Cerebellar cortex (tissue), 1 donor: Measurements from ENCODE around the gene GAS7.

Source experiments
- DNase-seq: peaks from one replicate; pipeline ENCODE4 v3.0.0-alpha.2; 2015; ENCODE audit warnings: low spot score

Gene GAS7

DNA sequence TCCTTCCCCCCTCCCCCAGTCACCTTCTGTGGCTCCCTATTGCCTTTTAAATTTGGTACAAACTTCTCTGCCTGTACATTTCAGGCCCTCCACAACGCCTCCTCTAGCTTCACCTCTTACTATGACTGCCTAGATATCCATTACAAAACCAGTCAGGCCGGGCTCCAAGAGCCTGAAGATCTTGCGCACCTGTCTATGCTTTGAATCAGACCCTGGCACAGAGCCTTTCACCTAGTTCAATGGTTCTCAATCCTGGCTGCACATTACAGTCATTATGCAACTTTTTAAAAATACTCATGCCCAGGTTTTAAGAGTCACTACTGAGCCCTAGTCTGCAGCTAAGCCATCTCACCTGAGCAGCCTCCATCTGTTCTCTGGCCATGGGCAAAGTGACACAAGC, 1.6 kb upstream of the GAS7 start:
- DNase-seq, result no peak

DNA sequence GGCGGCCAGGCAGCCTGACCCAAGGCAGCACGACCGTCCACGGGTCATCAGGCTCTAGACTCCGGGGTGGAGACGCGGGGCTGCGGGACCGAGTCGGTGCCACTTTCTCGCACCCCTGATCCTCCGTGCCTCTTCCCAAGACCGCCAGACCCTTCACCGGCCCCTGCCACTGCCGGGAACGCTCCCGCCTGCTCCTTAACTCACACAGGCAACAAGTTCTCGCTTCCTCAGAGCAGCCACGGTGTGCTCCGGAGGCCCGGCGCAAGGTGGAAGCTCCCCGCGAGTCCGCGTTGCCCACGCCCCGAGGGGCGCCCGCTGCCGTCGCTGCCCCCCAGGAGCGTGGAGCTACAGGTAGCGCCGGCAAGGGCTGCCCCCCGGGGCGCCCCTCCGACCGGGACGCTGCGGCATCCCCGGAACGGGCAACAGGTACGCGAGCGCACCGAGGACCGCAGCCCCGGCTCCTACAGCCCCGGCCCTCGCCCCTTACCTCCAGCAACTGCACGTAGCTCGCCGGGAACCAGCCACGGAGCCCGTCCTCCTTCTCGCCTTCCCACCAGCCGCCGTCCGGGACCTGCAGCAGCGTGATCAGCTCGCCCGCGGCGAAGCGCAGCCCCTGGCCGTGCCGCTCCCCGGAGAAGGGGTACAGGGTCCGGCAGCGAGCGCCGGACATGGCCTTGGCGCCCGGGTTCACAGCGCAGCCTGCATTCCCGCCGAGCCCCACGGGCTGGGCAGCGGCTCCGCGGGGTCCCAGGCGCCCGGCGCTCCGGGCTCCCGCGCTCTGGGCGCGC, 491 bp downstream of the GAS7 start:
- DNase-seq, result no peak

DNA sequence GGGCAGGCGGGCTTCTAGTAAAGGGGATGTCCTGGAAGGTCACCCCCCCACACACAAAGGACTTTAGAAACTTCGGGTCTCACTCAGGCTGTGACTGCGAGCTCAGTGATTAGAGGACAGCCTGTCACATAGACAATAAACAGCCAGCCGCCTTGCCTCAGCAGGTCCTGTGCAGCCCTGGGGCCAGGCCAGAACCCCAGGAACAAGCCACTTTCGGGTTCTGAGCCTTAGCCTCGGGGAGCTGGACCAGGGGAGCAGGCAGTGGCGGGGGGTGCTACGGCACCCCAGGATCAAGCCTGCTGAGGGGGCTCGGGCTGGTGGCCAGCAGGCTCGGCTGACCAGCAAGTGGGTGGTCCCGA, 1.1 kb downstream of the GAS7 start:
- DNase-seq, result no peak

DNA sequence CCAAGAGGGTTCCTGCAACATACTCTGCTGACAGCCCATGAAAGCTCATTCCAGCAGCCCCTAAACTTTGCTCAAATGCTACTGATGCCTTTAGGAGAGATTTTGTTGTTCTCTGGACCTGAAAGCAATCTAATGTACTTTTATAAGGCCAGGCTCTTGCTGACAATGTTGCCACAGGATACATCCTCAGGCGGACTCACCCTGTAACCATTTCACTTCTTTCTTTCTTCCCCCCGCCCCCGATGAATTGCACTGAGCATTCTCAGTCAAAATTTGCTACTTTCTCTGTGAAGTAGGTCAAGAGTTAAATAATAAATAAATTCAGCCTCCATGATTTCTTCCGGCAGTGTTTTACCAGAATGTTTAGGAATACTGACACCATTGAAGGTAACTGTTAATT, 1.5 kb downstream of the GAS7 start:
- no peak for DNase-seq

DNA sequence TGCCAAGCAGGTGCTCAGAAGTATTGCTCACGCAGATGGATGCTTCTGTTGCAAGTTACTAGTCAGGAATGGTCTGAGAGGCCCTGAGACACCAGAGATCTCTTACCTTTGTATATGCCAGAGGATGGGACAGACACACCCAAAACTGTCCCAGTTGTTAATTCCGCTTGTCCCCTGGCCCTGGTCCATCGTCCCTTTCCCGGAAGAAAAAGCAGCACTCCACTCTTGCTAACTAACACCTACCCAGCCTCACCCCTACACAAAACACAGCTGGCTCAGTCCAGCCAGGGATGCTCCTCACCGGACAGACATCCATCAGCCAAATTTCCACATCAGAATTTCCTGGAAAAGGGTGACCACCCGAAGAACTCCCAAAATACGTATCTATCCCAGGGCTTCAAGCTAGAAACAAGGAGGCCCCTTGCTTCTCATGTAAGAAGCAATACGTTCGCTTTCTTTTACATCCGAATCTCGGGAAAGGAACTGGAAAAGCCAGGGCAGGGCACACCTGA, 2.0 kb downstream of the GAS7 start:
- no peak for DNase-seq

DNA sequence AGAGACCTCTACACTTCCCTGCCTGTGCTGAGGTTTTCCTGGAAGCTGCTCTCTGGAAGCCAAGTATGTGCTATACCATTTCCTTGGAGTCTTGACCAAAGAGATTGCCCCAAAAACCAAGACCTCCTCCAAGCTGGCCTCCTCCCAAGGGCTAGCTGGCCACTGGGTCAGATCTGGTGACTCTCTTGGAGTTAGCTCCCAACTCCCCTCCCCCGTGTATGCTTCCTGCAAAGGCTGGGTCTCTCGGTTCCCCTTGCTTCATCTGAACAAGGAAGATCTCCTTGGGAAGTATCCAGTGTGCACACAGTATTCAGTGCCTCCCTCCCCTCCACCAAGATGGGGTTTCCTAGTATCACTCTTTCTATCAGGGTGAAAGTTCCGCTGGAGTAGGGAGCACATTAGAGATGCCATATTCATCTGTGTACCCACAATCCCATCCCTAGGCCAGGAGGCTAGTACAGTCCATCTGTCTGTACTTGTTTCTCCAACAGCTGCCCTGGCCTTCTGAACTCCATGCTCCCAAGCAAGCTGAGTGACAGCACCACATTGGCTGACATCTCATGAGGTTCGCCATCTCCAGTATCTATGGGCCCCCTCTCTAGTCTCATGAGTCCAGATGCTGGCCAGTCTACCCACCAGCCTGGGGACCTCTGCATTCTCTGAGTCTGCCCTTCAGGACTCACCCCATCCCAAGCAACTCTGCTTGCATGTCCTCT, 3.2 kb downstream of the GAS7 start:
- DNase-seq, result no peak

DNA sequence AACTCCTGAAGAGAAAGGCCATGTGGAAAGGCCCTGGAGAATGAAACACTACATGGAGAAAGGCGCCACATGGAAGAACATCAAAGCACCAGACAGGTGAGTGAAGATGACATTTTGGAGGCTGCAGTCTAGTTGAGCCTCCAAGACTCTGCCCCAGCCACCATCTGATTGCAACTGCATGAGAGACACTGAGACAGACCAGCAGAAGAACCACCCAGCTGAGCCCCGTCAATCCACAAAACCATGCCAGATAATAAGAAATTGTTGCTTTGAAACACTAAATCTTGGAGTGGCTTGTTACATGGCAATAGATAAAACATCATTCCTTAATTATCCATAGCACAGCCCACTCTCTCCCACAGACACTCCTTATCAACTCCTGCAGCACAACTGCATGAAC, 4.8 kb downstream of the GAS7 start:
- no peak for DNase-seq

DNA sequence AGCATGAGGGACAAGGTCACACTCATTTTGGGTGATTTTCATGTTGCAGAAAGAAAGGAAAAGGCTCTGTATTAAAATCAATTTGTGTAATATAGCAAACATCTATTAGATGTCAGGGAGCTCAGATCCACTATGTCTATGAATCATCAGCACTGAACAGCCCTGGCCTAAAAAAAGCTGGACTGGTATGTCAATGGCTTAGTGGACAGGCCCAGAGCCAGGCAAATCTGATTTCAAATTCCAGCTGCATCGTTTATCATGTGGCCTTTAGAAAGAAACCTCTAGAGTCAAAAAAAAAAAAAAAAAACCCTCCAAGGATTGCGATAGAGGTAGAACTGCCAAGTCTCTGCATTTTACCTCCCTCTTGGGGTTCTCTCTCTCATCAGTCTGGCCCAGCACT, 5.4 kb downstream of the GAS7 start:
- no peak for DNase-seq

DNA sequence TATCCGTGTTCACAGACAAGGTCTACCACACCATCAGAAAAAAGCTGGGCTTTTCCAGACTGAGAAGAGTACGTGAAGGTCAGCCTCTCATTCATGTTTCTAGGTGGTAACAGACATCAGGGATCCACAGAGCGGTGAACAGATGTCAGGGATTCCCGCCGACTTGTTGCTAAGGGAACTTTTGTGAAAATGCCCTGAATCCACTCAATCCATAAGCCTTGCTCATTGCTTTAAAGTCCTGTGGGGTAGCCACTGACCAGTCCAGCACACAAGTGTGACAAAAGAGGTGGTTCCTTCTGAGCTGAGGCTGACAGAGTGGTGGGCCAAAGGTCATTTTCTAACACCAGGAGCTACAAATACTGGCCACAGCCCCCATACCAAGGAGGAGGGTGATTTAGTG, 5.9 kb downstream of the GAS7 start:
- DNase-seq, result no peak

DNA sequence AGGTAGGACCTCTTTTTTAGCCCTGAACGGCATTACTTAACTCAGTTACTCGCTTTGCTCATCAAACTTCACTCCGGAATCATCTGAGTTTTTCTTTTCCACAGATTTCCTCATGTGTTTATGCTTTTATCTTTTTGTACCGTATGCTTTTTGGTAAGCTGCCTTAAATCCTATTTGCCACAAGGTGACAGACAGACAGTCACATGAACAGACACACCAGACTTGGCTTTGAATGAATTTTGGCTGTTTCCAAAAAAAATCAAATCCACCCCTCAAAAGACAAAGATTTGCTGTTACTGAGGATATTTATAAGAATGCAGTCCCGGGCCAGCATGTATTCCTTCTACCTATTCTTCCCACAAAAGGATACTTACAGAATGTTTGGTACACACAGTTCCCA, 10.9 kb downstream of the GAS7 start:
- no peak for DNase-seq

DNA sequence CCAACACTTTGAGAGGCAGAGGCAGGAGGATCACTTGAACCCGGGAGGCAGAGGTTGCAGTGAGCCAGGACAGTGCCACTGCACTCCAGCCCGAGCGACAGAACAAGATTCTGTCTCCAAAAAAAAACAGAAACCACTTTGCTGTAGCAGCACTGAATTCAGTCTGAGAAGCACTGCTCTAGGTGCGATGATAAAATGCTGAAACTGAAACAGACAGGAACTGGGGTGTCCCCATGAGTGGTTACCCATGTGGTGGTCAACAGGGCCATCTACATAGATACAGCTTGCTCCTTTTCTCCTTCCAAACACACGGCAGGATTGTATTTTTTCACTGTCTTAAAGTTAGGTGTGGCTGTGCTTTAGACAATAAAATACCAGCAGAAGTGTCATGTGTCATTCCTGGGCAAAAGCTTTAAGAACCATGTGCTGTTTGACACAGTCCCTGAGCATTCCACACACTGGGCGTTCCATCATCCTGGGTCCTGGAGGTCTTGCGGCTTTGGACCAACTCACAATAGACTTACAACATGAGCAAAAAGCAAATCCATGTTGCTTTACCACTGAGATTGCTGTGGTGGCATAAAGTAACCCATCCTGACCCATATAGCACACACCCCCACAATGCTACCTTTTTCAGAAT, 11.5 kb downstream of the GAS7 start:
- no peak for DNase-seq

DNA sequence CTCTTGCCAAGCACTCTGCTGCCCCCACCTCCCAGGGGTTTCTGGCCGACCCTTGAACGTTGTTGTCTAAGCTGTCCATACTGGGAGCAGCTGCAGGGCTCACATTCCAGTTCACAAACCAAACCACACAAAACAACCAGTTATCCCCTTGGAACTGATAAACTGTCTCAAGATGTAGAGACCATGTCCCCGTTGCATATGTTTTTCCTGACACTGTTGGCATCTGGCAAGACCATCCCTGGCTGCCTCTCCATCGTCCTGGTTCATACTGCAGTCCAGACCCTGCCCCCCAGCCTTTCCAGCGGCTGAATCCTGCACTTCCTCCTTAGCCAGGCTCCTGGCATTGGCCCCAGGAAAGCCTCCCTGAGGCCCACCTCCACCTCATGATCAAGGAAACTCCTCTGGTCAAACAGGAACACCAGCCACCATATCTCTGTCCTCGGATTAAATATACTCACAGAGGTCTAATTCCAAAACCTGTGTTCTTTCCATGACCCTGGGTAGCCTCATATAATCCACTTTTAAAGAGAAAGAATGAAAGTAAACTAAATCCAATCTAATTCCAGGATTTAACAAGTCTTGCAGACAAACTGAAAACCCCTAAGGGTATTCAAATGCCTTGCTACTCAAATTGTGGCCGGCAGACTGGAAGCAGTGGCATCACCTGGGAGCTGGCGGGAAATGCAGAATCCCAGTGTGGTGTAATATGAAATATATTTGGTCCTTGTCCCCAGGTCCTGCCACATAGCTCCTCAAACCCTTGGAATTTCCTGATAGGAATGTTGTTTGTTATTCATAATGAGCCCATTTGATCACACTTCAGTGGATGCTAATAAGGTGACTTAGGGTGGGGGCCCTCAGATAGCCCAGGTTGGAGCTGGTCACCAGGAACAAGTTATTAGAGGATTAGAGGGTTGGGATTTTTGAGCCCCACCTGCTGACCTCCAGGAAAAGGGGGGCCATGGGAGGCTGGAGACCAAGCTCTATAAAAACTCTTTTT, 14.2 kb downstream of the GAS7 start:
- no peak for DNase-seq

DNA sequence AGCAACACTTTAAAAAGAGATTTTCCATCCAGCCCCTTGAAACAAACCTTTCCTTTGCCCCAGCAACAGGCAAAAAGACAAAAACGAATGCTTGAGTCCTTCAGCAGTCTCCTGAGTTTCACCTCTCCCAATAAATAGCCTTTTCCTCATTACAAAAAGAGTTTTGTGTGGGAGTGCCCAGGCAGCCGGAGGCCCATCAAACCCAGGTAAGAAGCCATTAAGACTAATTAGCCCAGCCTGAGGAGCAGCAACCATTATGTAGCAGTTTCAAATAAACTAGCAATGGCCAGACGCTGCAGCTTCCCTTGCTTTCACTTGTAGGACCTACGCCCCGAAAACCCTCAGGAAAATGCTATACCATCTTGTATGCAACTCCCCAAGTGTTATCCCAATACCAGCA, 15.6 kb downstream of the GAS7 start:
- DNase-seq, result no peak

DNA sequence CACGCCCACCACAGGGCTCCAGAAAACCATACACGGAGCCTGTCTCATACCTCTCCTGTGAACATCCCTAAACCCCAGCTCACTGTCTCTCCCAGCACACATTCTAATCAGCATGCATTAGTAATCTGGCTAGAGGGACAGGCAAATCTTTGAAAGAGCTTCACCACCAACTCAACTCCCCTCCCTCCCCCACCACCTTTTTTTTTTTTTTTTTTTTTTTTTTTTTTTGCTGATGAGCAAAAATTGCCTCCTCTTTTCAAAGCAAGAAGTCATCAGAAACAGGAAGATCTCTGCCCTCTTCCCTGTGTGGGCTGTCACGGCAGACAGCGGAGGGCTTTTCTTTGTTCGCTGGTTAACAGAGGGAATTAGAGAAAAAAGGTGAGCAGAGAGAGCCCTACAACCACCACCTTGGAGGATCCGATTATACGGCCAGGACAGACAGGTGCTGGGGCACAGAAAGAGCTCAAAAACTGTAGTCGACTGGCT, 19.9 kb downstream of the GAS7 start:
- no peak for DNase-seq

DNA sequence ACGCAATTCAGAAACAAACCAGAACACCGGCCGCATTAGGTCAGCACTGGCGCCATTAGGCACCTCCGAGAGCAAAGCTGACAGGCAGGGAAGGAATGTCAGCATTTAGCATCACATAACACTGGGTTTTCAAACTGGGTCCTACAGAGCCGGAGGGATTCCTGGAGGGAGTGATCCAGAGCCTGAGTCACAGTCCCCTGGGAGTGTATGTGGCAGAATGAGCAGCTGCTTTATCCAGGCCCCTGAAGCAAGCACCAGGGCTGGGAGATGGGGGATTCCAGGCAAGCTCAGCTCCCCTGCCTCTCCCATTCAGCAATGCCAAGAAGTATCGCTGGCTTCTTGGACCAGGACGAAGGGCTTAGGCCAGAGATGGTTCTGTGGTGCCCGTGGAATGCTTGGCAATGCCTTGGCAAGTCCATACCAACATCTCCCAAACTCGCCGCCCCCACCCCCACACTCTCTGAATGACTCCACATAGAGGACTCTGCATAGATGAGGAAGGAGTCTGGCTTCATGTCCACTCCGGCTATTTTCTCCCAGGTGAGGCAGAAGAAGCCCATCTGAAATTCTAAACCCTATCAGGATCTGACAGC, 20.4 kb downstream of the GAS7 start:
- DNase-seq, result no peak

DNA sequence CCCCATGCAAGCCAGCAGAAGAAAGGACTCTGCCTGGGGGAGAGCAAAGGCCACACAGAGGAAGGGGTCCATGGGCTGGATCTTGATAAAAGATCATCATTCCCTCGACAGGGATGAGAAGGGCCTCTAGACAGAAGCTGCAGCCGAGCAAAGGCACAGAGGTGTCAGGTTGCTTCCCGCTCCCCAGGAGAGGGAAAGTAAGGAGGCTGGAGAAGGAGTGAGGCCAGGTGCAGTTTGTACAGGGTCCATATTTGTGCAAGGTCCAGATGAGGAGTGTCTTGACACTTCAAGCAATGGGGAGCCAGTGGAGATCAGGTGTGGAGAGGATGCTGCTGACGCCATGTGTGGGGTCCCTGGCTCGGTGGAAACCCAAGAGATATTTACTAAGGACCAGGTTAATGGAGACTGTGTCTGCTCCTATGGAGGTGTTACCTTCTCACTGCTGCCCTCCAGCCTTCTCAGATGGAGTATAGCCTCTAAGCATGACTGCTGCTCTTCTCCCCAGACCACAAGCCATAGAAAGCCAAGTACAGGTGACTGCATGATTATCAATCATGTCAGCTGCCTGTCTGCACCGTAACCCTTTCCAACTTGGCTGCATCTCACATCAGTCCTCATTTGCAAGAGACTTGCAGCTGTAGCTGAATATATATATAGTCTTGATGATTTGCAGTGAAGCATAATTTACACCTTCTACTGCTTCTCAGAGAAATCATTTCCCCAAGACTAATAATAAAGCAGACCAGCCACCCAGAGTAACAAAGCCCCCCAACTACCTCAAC, 21.1 kb downstream of the GAS7 start:
- DNase-seq, result no peak

DNA sequence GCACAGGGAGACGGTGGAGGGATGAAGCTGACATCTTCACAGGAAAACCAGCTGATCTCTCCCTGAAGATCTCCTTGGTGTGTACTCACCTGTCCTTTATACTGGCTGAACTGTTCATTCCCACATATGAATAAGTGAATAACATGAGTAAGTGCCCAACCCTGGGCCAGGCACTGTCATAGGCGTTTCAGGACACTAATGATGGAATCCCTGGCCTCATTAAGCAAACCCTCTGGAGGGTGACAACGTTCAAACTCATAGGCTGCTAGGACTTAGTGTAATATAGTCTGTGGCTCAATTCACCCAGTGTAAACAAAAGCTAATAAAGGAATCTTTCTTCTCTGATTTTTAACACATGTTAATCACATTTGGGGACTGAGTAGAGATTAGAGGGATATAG, 24.5 kb downstream of the GAS7 start:
- no peak for DNase-seq

DNA sequence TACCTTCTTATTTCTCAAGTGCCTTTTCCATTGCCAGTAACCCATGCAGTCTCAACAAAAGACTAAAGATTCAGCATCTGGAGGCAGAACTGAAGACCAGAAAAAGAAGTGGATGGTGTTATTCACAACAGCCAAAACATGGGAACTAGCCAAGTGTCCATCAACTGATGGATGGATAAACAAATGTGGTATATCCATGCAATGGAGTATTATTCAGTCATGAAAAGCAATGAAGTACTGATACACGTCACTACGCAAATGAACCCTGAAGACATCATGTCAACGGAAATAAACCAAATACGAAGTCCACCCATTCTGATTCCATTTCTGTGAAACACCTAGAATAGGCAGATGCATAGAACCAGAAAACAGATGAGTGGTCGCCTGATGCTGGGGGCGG, 25.6 kb downstream of the GAS7 start:
- no peak for DNase-seq

DNA sequence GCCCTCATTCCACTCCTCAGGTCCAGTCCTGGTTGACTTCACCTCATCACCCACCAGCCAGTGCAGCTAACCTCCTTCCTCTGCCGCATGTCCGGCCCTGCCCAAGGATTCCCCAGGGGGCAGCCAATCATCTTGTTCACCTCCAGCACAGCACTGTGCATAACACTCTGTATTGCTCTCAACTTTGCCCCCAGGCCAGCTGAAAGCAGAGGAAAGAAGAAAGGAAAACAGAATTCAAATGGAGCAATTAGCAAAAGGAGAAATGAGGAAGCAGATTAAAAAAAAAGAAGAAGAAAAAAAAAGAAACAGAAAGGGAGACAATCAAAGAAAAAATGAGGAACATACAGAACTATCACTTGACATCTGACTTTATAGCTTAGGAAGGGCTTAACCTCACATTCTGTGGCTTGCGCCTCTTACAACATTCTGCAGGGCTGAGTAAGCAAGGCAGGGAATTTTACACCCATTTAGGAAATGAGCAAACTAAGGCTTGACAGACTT, 26.1 kb downstream of the GAS7 start:
- no peak for DNase-seq

DNA sequence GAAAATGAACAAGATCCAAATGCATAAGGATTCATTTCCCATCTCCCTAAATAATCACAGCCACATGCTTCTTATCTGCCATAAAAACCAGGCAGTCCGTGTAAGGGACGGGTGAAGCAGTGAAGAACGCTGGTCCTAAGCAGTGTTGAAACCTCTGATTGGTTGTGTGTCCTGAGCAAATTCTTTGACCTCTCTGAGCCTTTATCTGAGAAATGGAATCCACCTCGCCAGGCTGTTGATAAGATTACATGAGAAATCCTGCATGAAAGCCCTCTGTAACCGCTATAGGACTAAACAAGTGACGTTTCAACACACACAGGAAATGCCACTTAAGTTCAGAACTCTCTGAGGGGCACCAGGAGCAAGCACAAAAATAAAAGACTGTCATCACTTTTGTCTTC, 26.8 kb downstream of the GAS7 start:
- no peak for DNase-seq
